ENCODE data around the gene POLRMT.
"Not testable (repeated sequence)": the region's sequence is repeated elsewhere in the genome, so short reads cannot be mapped to it uniquely, and the experiment has no call there.

POLRMT gene

GRCh38 chr19:629961-630714, 3.2 kb downstream of the POLRMT start:
- ChIA-PET CTCF (interaction anchor here (0.6 to 1.6 kb wide), 3 partner anchors 41 to 119 kb away, joined by 4 to 6 read pairs (median 4); no protein-coding TSS in a partner anchor), POLR2A (interaction anchor here (0.6 kb wide), 1 partner anchor 25 kb away, joined by 3 read pairs; no protein-coding TSS in a partner anchor)
- H3K27ac ChIP-seq (ENCODE audit: extremely low read depth, low read depth, low read length) = no peak overlapping the region
- H3K9me3 ChIP-seq (ENCODE audit: control insufficient read depth, insufficient read depth, low read depth, low read length) = no peaks in the 10 kb centered on the region
- no peak for TF ChIP-seq TCF7L2 (IDR thresholded peaks at IDR 0.05; ENCODE audit: borderline replicate concordance, low read depth, low read length)
- TF ChIP-seq KLF16 (tag by site-specific recombination; IDR thresholded peaks at IDR 0.05) = no peak
- TF ChIP-seq KLF10 (tag by site-specific recombination; IDR thresholded peaks at IDR 0.05) = no peak
- no peak for TF ChIP-seq ZNF157 (tag by site-specific recombination; IDR thresholded peaks at IDR 0.05)
- no peak for TF ChIP-seq ZNF518A (tag by site-specific recombination; conservative IDR thresholded peaks at IDR 0.05; ENCODE audit: low read depth)
- TF ChIP-seq ZNF629 (tag by site-specific recombination; IDR thresholded peaks at IDR 0.05) = no peak
- TF ChIP-seq SCRT1 (tag by site-specific recombination; IDR thresholded peaks at IDR 0.05; ENCODE audit: borderline replicate concordance) = no peak
- no peak for TF ChIP-seq ZEB2 (tag by site-specific recombination; IDR thresholded peaks at IDR 0.05)
- no peak for TF ChIP-seq ZNF148 (tag by site-specific recombination; IDR thresholded peaks at IDR 0.05; ENCODE audit: borderline replicate concordance)
- TF ChIP-seq ZNF2 (tag by site-specific recombination; IDR thresholded peaks at IDR 0.05) = no peak
- no peak for TF ChIP-seq HIC1 (tag by site-specific recombination; IDR thresholded peaks at IDR 0.05)
- TF ChIP-seq ZNF791 (tag by site-specific recombination; IDR thresholded peaks at IDR 0.05) = no peak
- TF ChIP-seq ELK4 (IDR thresholded peaks at IDR 0.05; ENCODE audit: borderline replicate concordance, low read depth, low read length) = no peak
- no peak for TF ChIP-seq ZNF211 (tag by site-specific recombination; IDR thresholded peaks at IDR 0.05; ENCODE audit: low read depth)
- TF ChIP-seq RBAK (tag by site-specific recombination; IDR thresholded peaks at IDR 0.05) = no peak
- H3K36me3 ChIP-seq (ENCODE audit: control insufficient read depth in 2 of 2, insufficient read depth in 1 of 2, low read length in 2 of 2) = peaks cover 18 to 48% of the 10 kb centered on the region in 2 experiments; a peak in 2 of 3 replicates
- H3K4me1 ChIP-seq (ENCODE audit: control insufficient read depth, insufficient read depth, low read length) = peaks cover 3% of the 10 kb centered on the region; the same call in 1 of the 2 replicates
- H3K4me3 ChIP-seq (ENCODE audit: low read depth, low read length) = no peak overlapping the region

- H3K27ac ChIP-seq (ENCODE audit: extremely low read depth, low read depth, low read length); CTCF ChIA-PET; H3K9me3 ChIP-seq (ENCODE audit: control insufficient read depth, insufficient read depth, low read depth, low read length); POLR2A ChIA-PET; H3K4me1 ChIP-seq (ENCODE audit: control insufficient read depth, insufficient read depth, low read length); H3K4me3 ChIP-seq (ENCODE audit: low read depth, low read length): not testable (repeated sequence)
- peaks cover 18 to 54% of the 10 kb centered on the region in 2 experiments; a peak in 2 of 3 replicates for H3K36me3 ChIP-seq (ENCODE audit: control insufficient read depth in 2 of 2, insufficient read depth in 1 of 2, low read length in 2 of 2)
Observed at GRCh38 chr19:629515-629914, 3.8 kb downstream of the POLRMT start.
